Esophagus squamous epithelium (tissue), 5 donors: ENCODE data around the gene NR3C1. TPM values are rescaled to one million over a fixed set of nuclear protein-coding genes. Genes with fewer than 3 reads are reported as not detected.

Source experiments
- DNase-seq: peaks from one replicate; lab custom pipeline; 2025; lab: John Stamatoyannopoulos, UW
- H3K27ac ChIP-seq, 4 donors: fragments of 200-600 bp; sonication (generic); one replicate each; pipeline ENCODE4 v1.5.1; 2016 to 2019; ENCODE audit warnings: mild to moderate bottlenecking in 1 of 4
- H3K27me3 ChIP-seq, 4 donors: fragments of 200-600 bp; sonication (generic); 1 replicate in 3 of 4; 2 replicates in 1 of 4; pipeline versions ENCODE4 v1.5.1 to v1.6.0; 2017 to 2021; ENCODE audit warnings: antibody characterized with exemption in 1 of 4
- H3K36me3 ChIP-seq, 3 donors: fragments of 200-600 bp; sonication (generic); one replicate each; pipeline ENCODE4 v1.5.1; 2016 to 2019
- H3K4me1 ChIP-seq, 3 donors: fragments of 200-600 bp; sonication (generic); one replicate each; pipeline ENCODE4 v1.5.1; 2017 to 2019
- H3K4me3 ChIP-seq, 4 donors: fragments of 200-600 bp; sonication (generic); 1 replicate in 3 of 4; 2 replicates in 1 of 4; pipeline ENCODE4 v1.5.1; 2016 to 2019; ENCODE audit warnings: mild to moderate bottlenecking in 2 of 4, moderate library complexity in 1 of 4
- H3K9me3 ChIP-seq, 3 donors: fragments of 200-600 bp; sonication (generic); one replicate each; pipeline ENCODE4 v1.5.1; 2016 to 2019
- CTCF ChIP-seq, 6 experiments: fragments of 450-650 bp in 4 of 6; fragments of 200-600 bp in 2 of 6; sonication (generic) in 2 of 6; IDR thresholded peaks; one replicate each; pipeline ENCODE4 v1.5.1; 2016 to 2019; ENCODE audit warnings: antibody characterized with exemption in 6 of 6, mild to moderate bottlenecking in 4 of 6, moderate library complexity in 4 of 6
- POLR2A ChIP-seq, 4 donors: fragments of 450-650 bp; IDR thresholded peaks; one replicate each; pipeline ENCODE4 v1.6.1; 2017; ENCODE audit warnings: antibody characterized with exemption in 4 of 4, mild to moderate bottlenecking in 4 of 4, moderate library complexity in 3 of 4
- WGBS, 2 donors: methylation state at CpG; one replicate each; pipeline ENCODE4 v1.1.5; 2018; 5-methylcytosine and 5-hydroxymethylcytosine counted together
- intact Hi-C: fragments of 100-400 bp; cut with DNase I; formaldehyde crosslinking; loops from one replicate; pipeline ENCODE4 v1.15.0; 2022
- total RNA-seq, 4 donors: library from RNA; depleted of rRNA; stranded (reverse); fragments of >200 nt; gene quantifications; one replicate each; pipeline ENCODE4 v1.1.0, GENCODE V29; 2016
- donor health status: DM: yes; HTN: yes; CAD: no.

Gene NR3C1
- total RNA-seq, 4 donors from 2014 or later, result 16.7 to 51.1 (median 26.1) TPM

GRCh38 chr5:143431789-143432188 lies 28.3 kb upstream of the NR3C1 start:
- intact Hi-C loops, result no loop called here
- Histone ChIP-seq H3K36me3 (no peaks in the 10 kb centered on the region), H3K27me3 (no peaks in the 10 kb centered on the region), H3K9me3 (no peaks in the 10 kb centered on the region), H3K4me1 (peaks cover 0 to 6% (median 0%) of the 10 kb centered on the region in 3 donors), H3K4me3 (no peak overlapping the region), H3K27ac (no peak overlapping the region)
- no peak for DNase-seq
- 71 to 74% methylated on average over 2 of the region's 2 CpGs for WGBS, 2 donors
- TF ChIP-seq POLR2A (IDR thresholded peaks at IDR 0.05) (no peak), CTCF (IDR thresholded peaks at IDR 0.05) (no peak)

GRCh38 chr5:143428738-143429420 lies 25.4 kb upstream of the NR3C1 start:
- H3K27me3 ChIP-seq, result no peaks in the 10 kb centered on the region
- TF ChIP-seq CTCF (IDR thresholded peaks at IDR 0.05) (no peak), POLR2A (IDR thresholded peaks at IDR 0.05) (no peak)
- H3K9me3 ChIP-seq, result no peaks in the 10 kb centered on the region
- no peaks in the 10 kb centered on the region for H3K4me1 ChIP-seq
- WGBS, 2 donors, result 65 to 88% methylated on average over 2 of the region's 2 CpGs
- no peak overlapping the region for H3K4me3 ChIP-seq
- H3K27ac ChIP-seq, result no peak overlapping the region
- intact Hi-C loops, result no loop called here
- no peak for DNase-seq
- no peaks in the 10 kb centered on the region for H3K36me3 ChIP-seq

- TF ChIP-seq POLR2A (IDR thresholded peaks at IDR 0.05), result no peak
- TF ChIP-seq CTCF (IDR thresholded peaks at IDR 0.05), result no peak
- intact Hi-C loops, result no loop called here
- Histone ChIP-seq H3K27me3 (no peaks in the 10 kb centered on the region), H3K4me1 (no peaks in the 10 kb centered on the region), H3K27ac (no peak overlapping the region), H3K9me3 (no peaks in the 10 kb centered on the region), H3K36me3 (no peaks in the 10 kb centered on the region), H3K4me3 (no peak overlapping the region)
- no peak for DNase-seq
- WGBS, 2 donors, result 89 to 100% methylated on average over 1 of the region's 1 CpG
Observed at GRCh38 chr5:143428155-143428554, 24.7 kb upstream of the NR3C1 start.

DNA sequence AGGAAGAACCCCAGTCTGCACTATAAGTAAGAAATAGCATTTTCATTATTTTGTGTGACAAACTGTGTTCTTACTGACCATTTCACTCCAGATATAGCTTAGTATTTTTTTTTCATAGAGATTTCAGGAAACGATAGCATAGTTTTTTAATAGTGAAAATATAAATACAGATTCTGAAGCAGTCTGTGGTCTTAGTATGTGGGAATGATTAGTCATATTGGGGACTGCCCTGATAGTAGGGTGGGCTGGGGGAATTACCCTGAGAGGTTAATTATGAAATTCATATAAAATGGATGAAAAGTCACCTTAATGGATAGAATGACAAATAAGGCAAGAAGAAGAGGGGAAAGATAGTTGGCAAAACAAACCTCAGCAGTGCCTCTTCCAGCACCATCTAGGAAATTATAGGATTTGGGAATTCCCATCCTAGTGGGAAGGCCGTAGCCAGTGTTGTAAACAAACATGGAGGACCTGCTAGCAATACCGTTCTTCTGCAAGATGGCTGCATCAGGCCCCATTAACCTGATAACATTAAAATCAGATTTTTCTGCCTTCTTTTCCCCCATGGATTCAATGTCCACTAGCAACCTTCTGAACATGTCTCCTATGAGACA lies 23.7 kb upstream of the NR3C1 start:
- 81 to 89% methylated on average over 3 of the region's 3 CpGs for WGBS, 2 donors
- intact Hi-C loops, result no loop called here

More for the DNA sequence above, 23.7 kb upstream of the NR3C1 start:
- H3K4me1 ChIP-seq, result no peaks in the 10 kb centered on the region
- no peak overlapping the region for H3K27ac ChIP-seq
- H3K4me3 ChIP-seq, result no peak overlapping the region
- H3K9me3 ChIP-seq, result no peaks in the 10 kb centered on the region
- no peak for DNase-seq
- no peak for TF ChIP-seq POLR2A (IDR thresholded peaks at IDR 0.05)
- TF ChIP-seq CTCF (IDR thresholded peaks at IDR 0.05), result no peak
- H3K36me3 ChIP-seq, result no peaks in the 10 kb centered on the region
- no peaks in the 10 kb centered on the region for H3K27me3 ChIP-seq
